BJ (cell line): ENCODE measurements around the gene MSH3. TPM values are rescaled to one million over a fixed set of nuclear protein-coding genes. Genes with fewer than 3 reads are reported as not detected.

Source experiments
- CTCF ChIA-PET: fragments of 350-600 bp; formaldehyde crosslinking; extraction: SDS; loops from one replicate; lab custom pipeline; 2021; ENCODE audit warnings: antibody characterized with exemption, inconsistent platforms; lab: Yijun Ruan, JAX
- POLR2A ChIA-PET: fragments of 300-600 bp; sonication (Branson Sonifier 250); formaldehyde crosslinking; extraction: SDS; loops from one replicate; lab custom pipeline; 2021; ENCODE audit warnings: antibody characterized with exemption; lab: Charles Lee
- DNase-seq: peaks from one replicate; pipeline ENCODE4 v3.0.0-alpha.2; 2011; ENCODE audit warnings: low read depth
- H3K27me3 ChIP-seq: 2 replicates; pipeline ENCODE4 v1.6.0; 2011; ENCODE audit warnings: low read length; ENCODE audit not compliant: control insufficient read depth, insufficient read depth
- H3K36me3 ChIP-seq: 2 replicates; pipeline ENCODE4 v1.5.1; 2011; ENCODE audit warnings: low read length; ENCODE audit not compliant: control insufficient read depth, insufficient read depth
- H3K4me3 ChIP-seq: 2 replicates; pipeline ENCODE4 v1.5.1; 2011; ENCODE audit warnings: low read depth, mild to moderate bottlenecking, control low read depth, low read length
- polyA plus RNA-seq: library from polyadenylated mRNA; depleted of rRNA; stranded (reverse); fragments of >200 nt; gene quantifications from 2 replicates; pipeline ENCODE4 v1.2.3, GENCODE V29; 2011
- TF ChIP-seq, protein P1 (sequence below): IDR thresholded peaks from 2 replicates; pipeline ENCODE4 v1.5.1; 2011; ENCODE audit warnings: low read depth, mild to moderate bottlenecking, control low read depth, inconsistent platforms, low read length, moderate library complexity; ENCODE audit not compliant: insufficient read depth

MSH3 gene
- polyA plus RNA-seq, 1 experiment: 4.0 TPM

DNA sequence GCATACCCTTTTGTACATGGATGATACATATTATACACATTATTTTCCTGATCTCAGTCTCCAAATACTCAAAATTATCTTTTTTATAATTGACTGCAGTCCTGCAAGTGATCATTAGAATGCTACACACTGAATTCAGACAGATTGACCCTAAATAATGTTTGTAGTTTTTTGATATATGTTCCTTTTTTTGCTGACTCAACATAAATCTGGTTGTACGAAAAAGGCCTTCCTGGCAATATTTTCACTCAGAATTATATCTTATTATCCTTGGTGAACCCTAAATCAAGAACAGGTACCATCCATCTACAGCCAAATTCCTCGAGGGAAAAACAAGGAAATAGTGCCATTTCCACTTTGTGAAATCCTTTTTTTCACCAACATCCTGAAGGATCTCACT, 200.1 kb downstream of the MSH3 start:
- Histone ChIP-seq H3K4me3 (no peak overlapping the region), H3K36me3 (no peaks in the 10 kb centered on the region), H3K27me3 (no peaks in the 10 kb centered on the region)
- DNase-seq: no peak
- ChIA-PET CTCF (no interaction called here), POLR2A (no interaction called here)
- TF ChIP-seq, protein P1, sequence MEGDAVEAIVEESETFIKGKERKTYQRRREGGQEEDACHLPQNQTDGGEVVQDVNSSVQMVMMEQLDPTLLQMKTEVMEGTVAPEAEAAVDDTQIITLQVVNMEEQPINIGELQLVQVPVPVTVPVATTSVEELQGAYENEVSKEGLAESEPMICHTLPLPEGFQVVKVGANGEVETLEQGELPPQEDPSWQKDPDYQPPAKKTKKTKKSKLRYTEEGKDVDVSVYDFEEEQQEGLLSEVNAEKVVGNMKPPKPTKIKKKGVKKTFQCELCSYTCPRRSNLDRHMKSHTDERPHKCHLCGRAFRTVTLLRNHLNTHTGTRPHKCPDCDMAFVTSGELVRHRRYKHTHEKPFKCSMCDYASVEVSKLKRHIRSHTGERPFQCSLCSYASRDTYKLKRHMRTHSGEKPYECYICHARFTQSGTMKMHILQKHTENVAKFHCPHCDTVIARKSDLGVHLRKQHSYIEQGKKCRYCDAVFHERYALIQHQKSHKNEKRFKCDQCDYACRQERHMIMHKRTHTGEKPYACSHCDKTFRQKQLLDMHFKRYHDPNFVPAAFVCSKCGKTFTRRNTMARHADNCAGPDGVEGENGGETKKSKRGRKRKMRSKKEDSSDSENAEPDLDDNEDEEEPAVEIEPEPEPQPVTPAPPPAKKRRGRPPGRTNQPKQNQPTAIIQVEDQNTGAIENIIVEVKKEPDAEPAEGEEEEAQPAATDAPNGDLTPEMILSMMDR: no peak

DNA sequence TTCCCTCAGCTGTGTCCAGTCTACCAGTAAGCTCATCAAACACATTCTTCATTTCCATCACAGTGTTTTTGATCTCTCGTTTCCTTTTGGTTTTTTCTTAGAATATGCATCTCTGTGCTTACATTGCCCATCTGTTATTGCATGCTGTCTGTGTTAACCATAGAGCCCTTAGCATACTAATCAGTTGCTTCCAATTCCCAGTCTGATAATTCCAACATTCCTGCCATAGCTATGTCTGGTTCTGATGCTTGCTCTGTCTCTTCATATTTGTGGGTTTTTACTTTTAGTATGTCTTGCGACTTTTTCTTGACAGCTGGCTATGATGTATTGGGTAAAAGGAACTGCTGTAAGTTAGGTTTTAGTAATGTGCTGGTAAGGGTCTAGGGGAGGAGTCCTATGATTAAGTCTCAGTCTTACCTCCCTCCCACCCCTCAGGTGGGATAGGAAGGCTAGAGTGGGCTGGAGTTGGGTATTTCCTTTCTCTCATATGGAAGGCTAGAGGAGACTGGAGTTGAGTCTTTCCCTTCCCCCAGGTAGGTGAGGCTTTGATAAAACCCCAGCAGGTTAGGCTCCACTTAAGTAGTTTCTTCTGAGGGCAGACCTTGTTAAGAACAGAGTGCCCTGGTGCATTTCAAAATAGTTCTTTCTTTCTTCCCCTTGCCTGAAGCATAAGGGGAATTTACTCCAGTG, 206.6 kb downstream of the MSH3 start:
- Histone ChIP-seq H3K27me3 (no peaks in the 10 kb centered on the region), H3K36me3 (no peaks in the 10 kb centered on the region; the same call in 1 of the 2 replicates), H3K4me3 (no peak overlapping the region)
- DNase-seq: peak; percentile 45
- ChIA-PET POLR2A (no interaction called here), CTCF (interaction anchor here (1.2 kb wide), 1 partner anchor 174 kb away, joined by 4 read pairs; no protein-coding TSS in a partner anchor)
- TF ChIP-seq, protein P1: no peak

- H3K4me3 ChIP-seq: no peak overlapping the region
- POLR2A ChIA-PET: no interaction called here
- H3K27me3 ChIP-seq: no peaks in the 10 kb centered on the region
- no peak for DNase-seq
- TF ChIP-seq, protein P1: no peak
- H3K36me3 ChIP-seq: no peaks in the 10 kb centered on the region; the same call in 1 of the 2 replicates
- CTCF ChIA-PET: no interaction called here
These were observed 209.3 kb downstream of the MSH3 start for GRCh38 chr5:80863708-80864107.

GRCh38 chr5:80864109-80864508, 209.7 kb downstream of the MSH3 start:
- no peak for DNase-seq
- ChIA-PET CTCF (no interaction called here), POLR2A (no interaction called here)
- H3K27me3 ChIP-seq: no peaks in the 10 kb centered on the region
- H3K36me3 ChIP-seq: no peaks in the 10 kb centered on the region; the same call in 1 of the 2 replicates
- TF ChIP-seq, protein P1: no peak
- no peak overlapping the region for H3K4me3 ChIP-seq

DNA sequence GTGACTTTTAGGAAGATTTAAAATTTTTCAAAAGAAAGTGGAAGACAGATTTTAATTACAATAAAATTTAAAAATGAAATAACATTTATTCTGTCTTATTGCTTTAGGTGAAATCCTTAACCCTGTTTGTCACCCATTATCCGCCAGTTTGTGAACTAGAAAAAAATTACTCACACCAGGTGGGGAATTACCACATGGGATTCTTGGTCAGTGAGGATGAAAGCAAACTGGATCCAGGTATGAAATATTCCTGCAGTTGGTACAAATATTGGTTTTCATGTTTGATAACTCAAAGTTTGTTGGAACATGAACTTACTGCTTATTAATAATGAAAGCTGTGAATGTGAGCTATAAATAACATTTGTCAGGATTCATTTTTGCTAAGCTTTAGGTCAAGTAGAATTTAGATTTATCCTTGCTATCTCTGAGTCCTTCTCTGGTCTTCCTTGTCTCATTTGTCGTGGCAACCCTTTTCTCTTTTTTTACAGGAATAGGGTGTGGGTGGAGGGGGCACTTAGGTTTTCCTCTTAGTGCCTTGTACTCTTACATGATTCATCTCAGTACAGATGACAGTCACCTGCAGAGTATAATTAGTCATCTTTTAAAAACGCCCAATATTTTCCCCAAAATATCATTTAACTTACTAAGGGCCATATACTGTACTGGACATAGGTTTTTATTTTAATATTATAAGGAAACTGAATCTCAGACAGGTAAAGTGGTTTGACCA, 210.4 kb downstream of the MSH3 start:
- no peaks in the 10 kb centered on the region; the same call in 1 of the 2 replicates for H3K36me3 ChIP-seq
- no peaks in the 10 kb centered on the region for H3K27me3 ChIP-seq
- TF ChIP-seq, protein P1: no peak
- DNase-seq: no peak
- ChIA-PET CTCF (no interaction called here), POLR2A (no interaction called here)
- H3K4me3 ChIP-seq: no peak overlapping the region
